HG03066 (cell line): ENCODE measurements around the gene FIS1.

Source experiments
- ATAC-seq: cut with Tn5 transposase; IDR thresholded peaks from one replicate; pipeline ENCODE4 v1.9.1; 2021; ENCODE audit warnings: low read depth; ENCODE audit not compliant: unreplicated experiment

FIS1 gene

DNA sequence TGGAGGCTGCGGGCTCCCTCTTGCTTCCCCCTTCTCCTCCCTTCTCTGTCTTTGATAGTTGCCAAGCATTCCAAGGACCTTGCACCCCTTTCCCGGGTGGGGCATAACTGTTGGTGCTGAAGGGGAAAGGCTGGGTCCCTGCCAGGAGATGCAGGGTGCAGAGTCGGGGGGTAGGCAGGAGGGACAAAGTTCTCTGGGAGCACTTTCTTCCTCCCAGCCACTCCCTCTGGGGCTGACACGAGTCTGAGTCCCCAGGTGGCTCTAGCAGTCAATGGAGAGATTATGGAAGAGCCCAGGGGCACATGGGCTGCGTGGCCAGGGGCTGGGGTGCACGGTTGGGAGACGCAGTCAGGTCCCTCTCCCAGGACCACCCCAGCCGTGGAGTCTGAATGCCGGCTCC is 9.4 kb downstream of the FIS1 start:
- ATAC-seq: no peak

DNA sequence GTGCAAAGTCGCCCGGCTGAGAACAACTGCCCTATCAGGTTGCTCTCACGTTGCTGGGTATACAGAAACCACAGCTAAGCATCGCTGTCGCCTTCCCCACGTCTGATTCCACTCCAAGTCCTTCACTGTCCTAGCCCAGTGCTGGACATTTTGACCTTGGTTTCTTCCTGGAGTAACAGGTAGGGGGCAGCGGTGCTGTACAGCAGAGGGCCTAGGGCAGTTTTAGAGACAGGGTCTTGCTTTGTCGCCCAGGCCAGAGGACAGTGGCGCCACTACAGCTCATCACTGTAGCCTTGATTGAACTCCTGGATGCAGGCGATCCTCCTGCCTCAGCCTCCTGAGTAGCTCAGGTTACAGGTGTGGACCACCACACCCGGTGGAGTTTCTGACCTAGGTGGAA is 9.8 kb downstream of the FIS1 start:
- ATAC-seq: no peak

DNA sequence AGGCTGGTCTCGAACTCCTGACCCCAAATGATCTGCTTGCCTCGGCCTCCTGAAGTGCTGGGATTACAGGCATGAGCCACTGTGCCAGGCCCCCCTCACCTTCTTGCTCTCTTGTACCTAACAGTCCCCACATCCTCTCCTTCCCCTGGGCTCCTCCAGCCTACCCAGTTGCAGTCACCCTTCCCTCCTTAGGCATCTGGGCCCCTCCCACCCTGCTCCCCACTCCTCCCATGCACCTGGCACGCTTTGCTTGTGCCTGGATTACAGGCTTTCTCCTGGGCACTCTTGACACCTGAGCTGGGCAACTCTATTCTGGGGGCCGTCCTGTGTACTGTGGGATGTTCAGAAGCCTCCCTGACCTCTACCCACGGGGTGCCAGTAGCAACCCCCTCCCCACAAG is 10.2 kb downstream of the FIS1 start:
- no peak for ATAC-seq

DNA sequence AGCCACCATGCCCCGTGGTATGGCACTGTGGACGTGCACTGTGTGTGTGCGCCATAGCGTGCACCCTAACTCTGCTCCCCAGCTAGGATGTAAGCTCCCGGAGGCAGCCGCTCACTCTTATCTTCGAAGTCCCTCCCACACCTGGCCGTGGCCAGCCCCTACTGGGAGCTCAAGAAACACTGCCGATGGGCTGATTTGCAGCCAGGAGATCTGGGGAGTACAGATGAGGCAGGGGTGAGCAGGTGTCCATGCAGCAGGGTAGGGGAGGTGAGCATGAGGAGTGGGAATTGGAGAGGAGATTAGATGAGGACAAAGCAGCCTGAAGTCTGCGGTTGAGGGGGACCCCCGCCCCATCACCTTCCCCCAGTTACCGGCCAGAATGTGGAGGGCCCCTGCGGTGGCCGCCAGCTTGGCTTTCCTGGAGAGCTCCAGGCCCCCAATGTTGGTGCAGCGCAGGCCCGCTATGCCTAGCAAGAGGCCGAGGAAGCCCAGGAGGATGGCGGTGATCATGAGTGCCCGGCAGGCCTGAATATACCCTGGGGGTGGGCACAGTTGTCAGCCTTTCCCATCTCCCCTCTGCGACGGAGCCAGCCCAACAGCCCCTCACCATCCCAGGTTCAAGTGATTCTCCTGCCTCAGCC is 10.9 kb downstream of the FIS1 start:
- ATAC-seq: no peak

DNA sequence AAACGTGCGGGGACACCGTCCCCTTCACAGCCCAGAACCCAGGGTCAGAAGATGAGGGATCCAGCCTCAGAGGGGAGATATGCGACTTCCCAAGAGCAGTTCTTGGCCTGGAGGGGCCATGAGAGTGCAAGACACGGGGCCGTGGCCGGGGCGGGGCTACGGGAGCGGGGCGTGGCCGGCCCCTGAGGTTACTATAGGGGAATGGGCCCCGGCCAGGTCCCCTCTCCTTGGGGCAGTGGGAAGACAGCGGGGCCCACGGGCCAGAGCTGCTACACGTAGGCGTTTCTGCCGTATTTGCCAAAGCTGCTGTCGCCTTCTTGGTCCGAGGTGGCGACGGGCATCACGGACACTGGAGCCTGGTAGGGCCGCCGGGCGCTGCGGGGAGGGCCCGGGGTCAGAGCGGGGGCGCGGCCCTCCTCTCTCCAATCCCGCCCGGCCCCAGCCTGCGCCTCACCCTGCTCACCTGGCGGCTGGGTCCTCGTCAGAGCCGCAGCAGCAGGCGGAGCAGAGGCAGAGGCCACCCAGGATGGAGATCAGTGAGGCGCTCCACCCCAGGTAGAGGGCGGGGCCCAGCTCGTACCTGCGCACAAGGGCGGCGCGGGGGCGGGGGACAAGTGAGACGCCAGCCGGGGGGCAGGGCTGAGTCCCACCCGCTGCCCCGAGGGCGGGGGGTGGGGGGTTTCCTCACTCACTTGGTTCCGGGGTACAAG is 12.6 kb downstream of the FIS1 start:
- ATAC-seq: no peak

DNA sequence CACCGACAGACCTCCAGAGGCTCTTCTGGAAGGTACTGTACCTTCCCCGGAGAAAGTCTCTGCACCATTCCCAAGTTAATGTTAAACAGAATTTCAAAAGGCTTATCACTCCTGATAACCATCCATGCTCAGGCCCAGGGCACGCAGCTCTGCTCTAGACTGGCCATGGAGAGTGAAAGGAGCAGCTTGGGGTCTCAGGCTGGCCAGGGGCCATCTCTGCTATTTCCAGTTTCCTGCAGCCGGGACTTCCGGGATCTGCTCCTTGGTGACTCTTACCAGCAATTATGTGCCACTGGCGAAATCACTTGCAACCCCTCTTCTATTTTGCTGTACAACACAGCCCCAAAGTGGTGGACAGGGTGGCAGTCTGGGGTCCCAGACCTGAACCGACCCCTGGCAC is 13.2 kb downstream of the FIS1 start:
- ATAC-seq: no peak

DNA sequence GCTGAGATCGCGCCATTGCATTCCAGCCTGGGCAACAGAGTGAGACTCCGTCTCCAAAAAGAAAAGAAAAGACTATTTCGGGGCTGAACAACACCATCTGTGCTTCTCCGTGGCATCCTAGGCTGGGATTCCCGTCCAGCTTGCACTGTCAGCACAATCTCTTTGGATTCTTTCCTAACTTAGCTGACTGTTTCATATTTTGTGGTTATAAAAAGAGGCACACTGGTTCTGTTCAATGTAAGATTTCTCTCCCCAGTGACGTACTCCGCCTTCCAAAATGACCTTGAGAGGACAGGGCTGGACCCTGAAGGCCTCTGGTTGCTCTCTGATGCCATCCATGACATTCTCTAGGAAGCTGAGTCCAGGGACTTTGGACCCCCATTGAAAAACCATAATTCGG is 18.2 kb downstream of the FIS1 start:
- ATAC-seq: no peak

DNA sequence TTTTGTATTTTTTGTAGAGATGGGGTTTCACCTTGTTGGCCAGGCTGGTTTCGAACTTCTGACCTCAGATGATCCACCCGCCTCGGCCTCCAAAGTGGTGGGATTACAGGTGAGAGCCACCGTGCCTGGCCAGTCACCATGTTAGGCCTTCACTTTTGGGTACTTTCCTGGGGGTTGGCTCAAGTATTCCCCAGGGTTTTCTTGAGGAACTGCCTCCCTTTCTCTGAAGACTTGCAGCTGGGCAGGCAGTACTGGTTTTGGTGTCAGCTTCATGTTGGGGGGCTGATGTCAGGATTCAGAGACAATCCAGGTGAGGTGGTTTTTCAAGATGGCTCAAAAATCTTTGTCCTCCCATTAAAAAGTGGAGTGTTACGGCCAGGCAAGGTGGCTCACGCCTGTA is 19.2 kb downstream of the FIS1 start:
- no peak for ATAC-seq

DNA sequence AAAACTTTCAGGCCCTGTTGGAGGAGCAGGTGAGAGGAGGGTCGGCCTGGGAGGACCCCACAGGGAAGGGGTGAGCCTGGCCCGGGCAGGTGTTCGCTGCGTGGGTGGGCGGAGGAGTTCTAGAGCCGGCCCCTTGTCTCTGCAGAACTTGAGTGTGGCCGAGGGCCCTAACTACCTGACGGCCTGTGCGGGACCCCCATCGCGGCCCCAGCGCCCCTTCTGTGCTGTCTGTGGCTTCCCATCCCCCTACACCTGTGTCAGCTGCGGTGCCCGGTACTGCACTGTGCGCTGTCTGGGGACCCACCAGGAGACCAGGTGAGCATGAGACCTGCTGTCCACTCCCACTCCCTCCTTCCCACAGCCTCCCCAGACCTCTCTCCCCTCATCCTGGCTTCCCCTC is 21.4 kb downstream of the FIS1 start:
- no peak for ATAC-seq

DNA sequence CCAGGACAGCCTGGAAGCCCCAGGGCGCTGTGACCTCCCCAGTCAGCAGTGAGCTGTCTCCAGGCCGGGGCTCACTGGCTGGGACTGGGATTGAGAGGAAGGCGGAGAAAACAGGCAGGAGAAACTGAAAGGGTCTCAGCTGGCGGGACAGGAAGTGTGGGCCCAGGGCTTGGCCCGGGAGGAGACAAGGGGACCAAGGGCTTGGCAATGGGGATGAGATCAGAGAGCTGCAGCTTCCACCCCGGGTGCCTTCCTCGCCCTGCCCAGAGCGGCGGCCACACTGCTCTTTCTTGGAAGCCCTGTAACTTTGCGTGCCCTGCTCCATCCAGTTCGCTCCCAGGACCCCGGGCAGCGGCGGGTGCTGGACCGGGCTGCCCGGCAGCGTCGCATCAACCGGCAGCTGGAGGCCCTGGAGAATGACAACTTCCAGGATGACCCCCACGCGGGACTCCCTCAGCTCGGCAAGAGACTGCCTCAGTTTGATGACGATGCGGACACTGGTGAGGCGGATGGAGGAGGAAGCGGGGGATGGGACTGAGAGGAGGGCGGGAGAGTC is 22.5 kb downstream of the FIS1 start:
- no peak for ATAC-seq

DNA sequence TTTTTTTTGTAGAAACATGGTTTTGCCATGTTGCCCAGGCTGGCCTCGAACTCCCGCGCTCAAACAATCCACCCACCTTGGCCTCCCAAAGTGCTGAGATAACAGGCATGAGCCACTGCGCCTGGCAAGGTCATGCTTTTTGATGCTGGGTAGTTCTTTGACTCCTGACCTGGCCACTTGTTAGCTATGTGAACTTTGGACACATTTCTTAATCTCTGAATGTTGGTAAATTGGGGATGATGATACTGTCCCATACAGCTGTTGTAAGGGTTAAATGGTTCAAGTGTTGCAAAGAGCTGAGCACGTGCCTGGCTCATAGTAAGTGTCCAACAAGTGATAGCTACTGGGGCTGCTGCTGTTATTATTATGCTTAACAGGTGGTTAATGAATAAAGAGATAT is 24.6 kb downstream of the FIS1 start:
- no peak for ATAC-seq

DNA sequence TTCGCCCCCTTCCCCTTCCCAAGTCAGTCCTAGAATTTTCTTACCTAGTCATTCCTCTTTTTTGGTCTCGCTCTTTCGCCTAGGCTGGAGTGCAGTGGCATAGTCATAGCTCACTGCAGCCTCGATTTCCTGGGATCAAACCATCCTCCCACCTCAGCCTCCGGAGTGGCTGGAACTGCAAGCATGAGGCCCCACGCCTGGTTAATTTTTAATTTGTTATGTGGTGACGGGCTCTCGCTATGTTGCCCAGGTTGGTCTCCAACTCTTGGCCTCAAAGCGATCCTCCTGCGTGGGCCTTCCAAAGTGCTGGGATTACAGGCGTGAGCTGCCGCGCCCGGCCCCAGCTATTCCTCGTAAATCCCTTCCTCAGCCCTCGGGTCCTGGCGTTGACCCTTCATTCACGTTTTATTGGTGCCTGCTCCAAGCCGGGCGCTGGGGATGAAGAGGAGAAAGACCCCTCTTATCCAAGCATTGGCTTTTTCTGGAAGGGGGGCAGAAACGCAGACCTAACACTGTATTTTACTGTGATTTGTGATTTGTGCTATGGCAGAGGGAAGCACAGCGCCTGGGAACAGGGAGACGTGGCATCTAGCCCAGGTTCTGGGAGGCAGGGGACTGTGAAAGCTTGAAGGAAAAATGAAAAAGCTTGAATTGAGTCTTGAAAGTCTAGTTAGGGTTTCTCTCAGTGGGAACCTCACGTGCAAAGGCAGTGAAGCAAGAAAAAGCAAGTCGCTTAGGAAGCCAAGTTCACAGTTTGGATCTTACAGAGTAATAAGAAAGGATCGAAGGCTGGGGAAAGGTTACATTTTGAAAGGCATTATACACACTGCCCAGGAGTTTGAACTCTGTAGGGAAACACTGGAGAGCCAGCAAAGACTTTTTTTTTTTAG is 26.4 kb downstream of the FIS1 start:
- no peak for ATAC-seq

DNA sequence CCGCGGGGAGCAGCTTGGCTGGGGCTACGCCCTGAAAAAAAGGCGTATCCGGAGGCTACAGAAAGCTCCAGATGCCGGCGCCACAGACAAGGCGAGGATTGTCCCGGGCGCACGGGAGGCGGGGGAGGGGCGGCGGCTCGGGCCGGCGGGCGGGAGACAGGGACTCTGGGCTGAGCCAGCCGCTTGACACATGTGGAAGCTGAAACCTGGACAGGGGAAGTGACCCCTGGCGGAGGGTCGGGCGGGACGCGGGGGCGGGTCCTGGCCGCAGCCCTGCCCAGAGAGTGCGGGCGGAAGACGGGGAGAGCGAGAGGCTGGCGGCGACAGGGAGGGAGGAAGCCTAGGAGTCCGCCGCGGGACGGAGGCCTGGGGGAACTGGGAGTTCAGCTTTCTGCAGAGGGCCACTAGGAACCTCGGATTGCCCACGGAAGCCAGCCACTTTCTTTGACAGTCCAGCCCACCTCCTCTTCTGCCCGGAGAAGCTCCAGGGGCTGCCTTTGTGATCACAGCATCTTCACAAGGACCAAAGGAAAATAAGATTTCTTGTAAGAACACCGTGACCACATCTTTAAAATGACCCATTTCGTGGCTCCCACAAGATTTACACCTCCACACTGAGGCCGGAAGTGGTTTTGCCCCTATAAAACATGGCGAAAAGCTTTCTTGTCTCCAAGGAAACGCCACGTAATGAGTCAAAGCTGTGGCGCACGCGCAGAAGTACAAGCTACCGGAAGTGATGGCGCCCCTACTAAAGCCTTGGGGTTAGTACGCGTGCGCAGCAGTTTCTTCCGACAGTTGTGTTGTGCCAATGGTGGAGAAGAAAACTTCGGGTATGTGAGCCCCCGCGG is 27.3 kb downstream of the FIS1 start, which contains the start of the genes PLOD3 and ZNHIT1:
Gene PLOD3, minus strand, starts transcription at position 194 of the 848 bp plus-strand sequence. CDS start 307 bp downstream, outside the sequence.
Gene ZNHIT1, plus strand, starts transcription at position 778 of the 848 bp plus-strand sequence. Its CDS starts 31 bp downstream, at position 809.
- ATAC-seq: peak; percentile 64

DNA sequence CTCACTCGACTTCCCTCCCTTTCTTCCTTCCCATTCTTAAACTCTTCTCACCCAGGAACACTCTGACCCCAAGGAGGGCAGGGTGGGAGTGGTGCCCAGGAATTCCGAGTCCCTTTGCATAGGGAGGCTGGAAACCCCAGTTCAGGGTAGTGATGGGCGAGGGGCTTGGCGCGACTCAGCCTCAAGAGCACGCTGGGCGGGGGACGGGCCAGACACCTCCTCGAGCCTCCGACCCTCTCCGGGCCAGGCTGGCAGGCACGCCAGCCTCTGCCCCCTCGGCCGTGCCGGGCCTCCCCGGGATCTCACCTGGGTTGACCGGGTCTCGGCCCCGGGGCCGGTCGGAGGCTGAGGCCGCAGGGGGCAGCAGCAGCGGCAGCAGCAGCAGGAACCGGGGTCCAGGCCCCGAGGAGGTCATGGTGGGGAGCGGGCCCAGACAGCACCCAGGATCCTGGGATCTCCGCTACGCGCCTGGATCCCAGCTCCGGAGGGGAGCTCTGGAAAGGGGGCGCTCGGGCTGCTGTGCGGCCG is 28.0 kb downstream of the FIS1 start:
- no peak for ATAC-seq

DNA sequence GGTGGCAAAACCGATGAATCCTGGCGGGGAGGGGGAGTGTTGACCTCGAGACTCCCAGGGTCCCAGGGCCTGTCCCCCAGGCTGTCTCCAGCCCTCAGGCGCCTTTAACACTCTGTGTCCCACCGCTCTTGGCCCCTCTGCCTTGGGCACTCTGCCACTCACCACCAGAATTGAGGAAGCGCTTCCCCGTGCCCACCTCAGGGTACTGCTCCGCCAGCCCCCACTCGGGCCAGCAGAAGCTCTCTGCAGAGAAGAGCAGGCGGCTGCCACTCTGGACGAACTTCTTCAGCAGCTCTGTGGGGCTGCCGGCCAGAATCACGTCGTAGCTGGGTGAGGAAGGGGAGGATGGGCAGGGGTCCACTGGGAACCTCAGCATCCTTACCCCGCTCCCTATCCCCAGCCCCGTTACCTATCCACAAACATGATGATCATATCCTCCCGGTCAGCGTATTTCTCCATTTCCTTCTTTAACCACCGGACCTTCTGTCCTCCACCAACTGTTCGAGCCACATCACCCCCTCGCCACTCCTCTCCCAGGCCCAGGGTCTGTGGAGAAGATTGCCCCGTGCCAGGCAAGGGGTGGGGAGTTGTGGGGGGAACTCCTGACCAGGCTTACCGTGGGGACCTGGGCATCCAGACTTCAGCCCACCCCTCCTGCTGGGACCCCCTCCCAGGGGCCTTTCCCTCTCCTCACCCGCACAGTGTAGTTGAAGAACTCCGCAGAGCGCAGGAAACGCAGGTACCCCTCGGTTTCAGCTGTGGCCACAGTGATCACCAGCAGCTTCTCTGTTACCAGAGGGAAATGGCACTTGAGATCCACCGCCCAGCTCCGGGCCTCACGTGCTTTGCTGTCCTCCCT is 28.7 kb downstream of the FIS1 start:
- ATAC-seq: no peak

DNA sequence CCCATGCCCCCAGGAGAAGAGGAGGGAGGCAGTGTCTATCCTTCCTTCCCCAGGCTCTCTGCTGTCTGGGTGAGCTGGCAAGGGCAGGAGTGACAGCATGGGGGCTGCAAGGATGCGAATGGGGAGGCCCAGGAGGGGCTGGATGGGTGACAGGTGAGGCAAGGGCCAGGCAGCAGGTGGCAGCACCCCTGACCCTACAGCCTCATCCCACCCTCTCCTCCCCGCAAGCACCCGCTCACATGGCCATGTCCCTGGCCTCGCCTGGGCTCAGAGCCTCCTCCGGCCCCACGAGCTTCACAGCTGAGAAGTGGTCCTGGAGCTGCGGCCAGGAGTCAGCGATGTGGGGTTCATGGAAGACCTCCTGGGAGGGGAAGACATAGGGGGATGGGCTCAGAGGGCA is 32.9 kb downstream of the FIS1 start:
- ATAC-seq: no peak

DNA sequence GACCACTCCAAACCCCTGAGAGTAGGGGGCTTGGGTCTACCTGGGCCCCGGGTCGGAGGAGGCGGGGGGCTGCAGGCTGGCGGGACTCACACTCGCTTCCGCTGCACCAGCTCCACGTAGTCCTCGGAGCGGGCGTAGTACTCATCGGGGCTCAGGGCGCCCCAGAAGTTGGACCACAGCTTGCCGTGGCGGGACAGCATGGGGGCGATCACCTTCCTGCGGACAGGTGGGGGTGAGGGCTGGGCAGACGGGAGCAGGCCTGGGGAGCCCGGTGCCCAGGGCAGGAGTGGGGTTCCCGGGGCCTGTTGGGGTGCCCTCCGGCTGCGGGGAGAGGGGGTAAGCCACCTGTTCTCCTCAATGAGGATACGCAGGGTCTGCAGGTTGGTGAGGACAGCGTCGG is 33.4 kb downstream of the FIS1 start:
- no peak for ATAC-seq

DNA sequence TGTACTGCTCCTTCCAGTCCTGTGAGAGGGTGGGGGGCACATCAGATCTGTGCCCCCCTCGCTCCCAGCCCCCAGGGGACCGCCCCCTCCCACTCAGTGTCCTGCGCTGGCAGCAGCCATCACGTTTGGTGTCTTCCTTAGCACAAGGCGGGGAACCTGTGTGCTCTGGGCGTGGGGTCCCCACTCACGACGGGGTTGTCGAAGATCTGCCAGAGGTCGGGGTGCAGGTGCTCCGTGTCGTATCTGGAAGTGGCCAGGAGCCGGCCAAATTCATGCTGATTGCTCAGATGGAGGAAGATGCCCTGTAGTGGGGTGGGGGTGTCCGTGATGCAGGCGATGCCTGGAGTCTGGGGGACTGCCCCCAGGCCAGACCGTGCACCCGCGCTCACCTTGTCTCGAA is 34.7 kb downstream of the FIS1 start:
- ATAC-seq: no peak

DNA sequence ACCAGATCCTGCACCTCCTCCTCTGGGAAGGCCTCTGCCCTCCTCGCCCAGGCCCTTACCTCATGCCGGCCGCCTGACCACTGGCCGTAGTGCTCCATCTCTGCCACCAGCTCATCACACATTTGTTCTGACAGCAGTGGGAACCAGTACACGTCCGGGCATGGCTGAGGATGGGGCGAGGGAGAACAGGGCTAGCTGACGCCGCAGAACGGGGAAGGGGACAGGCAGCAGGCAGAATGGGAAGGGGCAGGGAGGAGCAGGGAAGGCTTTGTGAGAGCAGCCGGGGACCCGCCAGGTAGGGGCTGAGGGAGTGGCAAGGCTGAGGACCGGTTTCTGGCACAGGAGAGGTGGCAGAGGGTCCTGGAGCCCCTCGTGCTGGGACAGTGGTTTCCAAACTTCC is 36.1 kb downstream of the FIS1 start:
- ATAC-seq: no peak
